Hepatocyte (in vitro differentiated cells): ENCODE measurements around the gene WASL. TPM values are rescaled to one million over a fixed set of nuclear protein-coding genes. Genes with fewer than 3 reads are reported as not detected.

Source experiments
- DNase-seq: peaks from one replicate; pipeline ENCODE4 v3.0.0-alpha.2; 2016; ENCODE audit warnings: low spot score
- H2AFZ ChIP-seq: fragments of 200-600 bp; sonication (generic); 2 replicates; pipeline ENCODE4 v1.6.0; 2016; ENCODE audit warnings: antibody characterized with exemption, mild to moderate bottlenecking
- H3K27ac ChIP-seq: fragments of 200-600 bp; sonication (generic); 2 replicates; pipeline ENCODE4 v1.5.1; 2016; ENCODE audit warnings: mild to moderate bottlenecking
- H3K27me3 ChIP-seq: fragments of 200-600 bp; sonication (generic); 2 replicates; pipeline ENCODE4 v1.6.1; 2016
- H3K36me3 ChIP-seq: fragments of 200-600 bp; sonication (generic); replicated peaks from 2 replicates; pipeline ENCODE4 v1.5.1; 2016; ENCODE audit warnings: low read depth; ENCODE audit not compliant: insufficient read depth
- H3K4me1 ChIP-seq: fragments of 200-600 bp; sonication (generic); 2 replicates; pipeline ENCODE4 v1.5.1; 2016; ENCODE audit warnings: mild to moderate bottlenecking, moderate library complexity; ENCODE audit not compliant: insufficient read depth
- H3K4me2 ChIP-seq: fragments of 200-600 bp; sonication (generic); 2 replicates; pipeline ENCODE4 v1.6.0; 2016
- H3K4me3 ChIP-seq: fragments of 200-600 bp; sonication (generic); 2 replicates; pipeline ENCODE4 v1.5.1; 2016; ENCODE audit warnings: mild to moderate bottlenecking
- H3K79me2 ChIP-seq: fragments of 200-600 bp; sonication (generic); 2 replicates; pipeline ENCODE4 v1.6.0; 2017; ENCODE audit warnings: mild to moderate bottlenecking
- H3K9me2 ChIP-seq: fragments of 200-600 bp; sonication (generic); replicated peaks from 2 replicates; pipeline ENCODE4 v1.6.0; 2017; ENCODE audit warnings: mild to moderate bottlenecking; ENCODE audit not compliant: insufficient read depth
- H3K9me3 ChIP-seq: fragments of 200-600 bp; sonication (generic); 2 replicates; pipeline ENCODE4 v1.5.1; 2016; ENCODE audit warnings: low read depth, mild to moderate bottlenecking
- H4K20me1 ChIP-seq: fragments of 200-600 bp; sonication (generic); 2 replicates; pipeline ENCODE4 v1.6.0; 2016; ENCODE audit warnings: mild to moderate bottlenecking; ENCODE audit not compliant: insufficient read depth, poor library complexity, severe bottlenecking
- CTCF ChIP-seq: fragments of 200-600 bp; sonication (generic); IDR thresholded peaks from 2 replicates; pipeline ENCODE4 v1.5.1; 2016; ENCODE audit warnings: antibody characterized with exemption, mild to moderate bottlenecking; ENCODE audit not compliant: poor library complexity
- EZH2 ChIP-seq: fragments of 200-600 bp; sonication (generic); IDR thresholded peaks from 2 replicates; pipeline ENCODE4 v1.6.1; 2016; ENCODE audit warnings: antibody characterized with exemption, mild to moderate bottlenecking, borderline replicate concordance
- EZH2phosphoT487 ChIP-seq: fragments of 200-600 bp; sonication (generic); IDR thresholded peaks from one replicate; pipeline ENCODE4 v1.6.1; 2018; ENCODE audit warnings: antibody characterized with exemption, mild to moderate bottlenecking, low read depth, moderate library complexity; ENCODE audit not compliant: unreplicated experiment, severe bottlenecking
- WGBS: methylation state at CpG from one replicate; pipeline ENCODE4 v1.1.6; 2016; ENCODE audit warnings: low lambda C conversion rate; ENCODE audit errors: missing lambda C conversion rate; 5-methylcytosine and 5-hydroxymethylcytosine counted together
- polyA plus RNA-seq: library from polyadenylated mRNA; unstranded; fragments of >200 nt; fragmentation: Nextera tagmentation; extraction: Ambion mirVana; gene quantifications from 2 replicates; pipeline ENCODE4 v1.2.1, GENCODE V29; 2016
- total RNA-seq: library from RNA; depleted of rRNA; stranded (reverse); fragments of >200 nt; gene quantifications from 2 replicates; pipeline ENCODE4 v1.2.3, GENCODE V29; 2014

WASL gene
- total and polyA plus RNA-seq, 2 experiments from 2014 or later: 36.8 to 48.9 TPM

DNA sequence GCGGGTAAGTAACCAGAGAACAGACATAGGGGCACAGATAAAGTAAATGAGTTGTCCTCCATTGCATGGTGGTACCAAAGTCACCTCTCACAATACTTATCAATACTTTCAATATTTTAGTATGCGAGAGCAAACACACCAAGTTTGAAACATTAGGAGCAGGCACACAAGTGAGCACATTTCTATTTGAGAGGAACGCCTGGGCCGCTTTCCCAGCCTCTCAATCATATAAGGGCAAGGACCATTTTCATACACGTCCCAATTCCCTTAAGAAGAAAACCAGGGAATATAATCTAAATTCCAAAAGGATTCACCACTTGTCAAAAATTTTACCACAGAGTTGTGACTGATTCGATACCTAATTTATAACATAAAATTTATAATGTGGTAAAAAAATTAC lies 85.6 kb downstream of the WASL start:
- no peaks in the 10 kb centered on the region for H3K79me2 ChIP-seq
- no peaks in the 10 kb centered on the region for H4K20me1 ChIP-seq
- no peaks in the 10 kb centered on the region for H3K27me3 ChIP-seq
- H3K9me2 ChIP-seq: peaks cover 4% of the 10 kb centered on the region
- no peak overlapping the region for H3K27ac ChIP-seq
- H3K4me1 ChIP-seq: peaks cover 9% of the 10 kb centered on the region
- TF ChIP-seq CTCF: no peak
- no peak for TF ChIP-seq EZH2phosphoT487
- no peak for TF ChIP-seq EZH2
- H3K36me3 ChIP-seq: no peaks in the 10 kb centered on the region
- H3K4me3 ChIP-seq: no peak overlapping the region
- no peak overlapping the region for H3K4me2 ChIP-seq
- no peak overlapping the region for H2AFZ ChIP-seq
- DNase-seq: no peak
- no peaks in the 10 kb centered on the region for H3K9me3 ChIP-seq
- 97% methylated on average over 6 of the region's 6 CpGs for WGBS

GRCh38 chr7:123662755-123663154 lies 86.0 kb downstream of the WASL start:
- no peak for DNase-seq
- no peaks in the 10 kb centered on the region for H3K79me2 ChIP-seq
- no peak overlapping the region for H3K27ac ChIP-seq
- no peaks in the 10 kb centered on the region for H3K27me3 ChIP-seq
- H2AFZ ChIP-seq: no peak overlapping the region
- no peak overlapping the region for H3K4me2 ChIP-seq
- WGBS: 69% methylated on average over 2 of the region's 3 CpGs
- no peaks in the 10 kb centered on the region for H3K9me3 ChIP-seq
- H3K4me3 ChIP-seq: no peak overlapping the region
- H3K36me3 ChIP-seq: no peaks in the 10 kb centered on the region
- TF ChIP-seq CTCF (no peak), EZH2 (no peak), EZH2phosphoT487 (no peak)
- peaks cover 9% of the 10 kb centered on the region for H3K4me1 ChIP-seq
- H4K20me1 ChIP-seq: no peaks in the 10 kb centered on the region
- peaks cover 4% of the 10 kb centered on the region for H3K9me2 ChIP-seq

DNA sequence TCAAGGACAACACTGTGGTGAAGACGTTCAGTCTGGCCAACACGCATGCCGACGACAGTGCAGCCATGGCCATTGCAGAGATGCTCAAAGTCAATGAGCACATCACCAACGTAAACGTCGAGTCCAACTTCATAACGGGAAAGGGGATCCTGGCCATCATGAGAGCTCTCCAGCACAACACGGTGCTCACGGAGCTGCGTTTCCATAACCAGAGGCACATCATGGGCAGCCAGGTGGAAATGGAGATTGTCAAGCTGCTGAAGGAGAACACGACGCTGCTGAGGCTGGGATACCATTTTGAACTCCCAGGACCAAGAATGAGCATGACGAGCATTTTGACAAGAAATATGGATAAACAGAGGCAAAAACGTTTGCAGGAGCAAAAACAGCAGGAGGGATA lies 86.5 kb downstream of the WASL start:
- TF ChIP-seq CTCF: no peak
- no peak for TF ChIP-seq EZH2
- TF ChIP-seq EZH2phosphoT487: no peak
- Histone ChIP-seq H3K27ac (no peak overlapping the region), H3K4me2 (no peak overlapping the region), H3K4me1 (peaks cover 9% of the 10 kb centered on the region), H3K9me3 (no peaks in the 10 kb centered on the region), H3K27me3 (no peaks in the 10 kb centered on the region), H3K9me2 (peaks cover 4% of the 10 kb centered on the region), H3K4me3 (no peak overlapping the region), H3K79me2 (no peaks in the 10 kb centered on the region), H4K20me1 (no peaks in the 10 kb centered on the region), H3K36me3 (no peaks in the 10 kb centered on the region), H2AFZ (no peak overlapping the region)
- WGBS: 96% methylated on average over 15 of the region's 15 CpGs
- no peak for DNase-seq

- Histone ChIP-seq H3K79me2 (no peaks in the 10 kb centered on the region), H3K4me3 (no peak overlapping the region), H3K4me1 (peaks cover 9% of the 10 kb centered on the region), H3K27ac (no peak overlapping the region), H2AFZ (no peak overlapping the region), H4K20me1 (no peaks in the 10 kb centered on the region), H3K9me3 (no peaks in the 10 kb centered on the region), H3K27me3 (no peaks in the 10 kb centered on the region), H3K4me2 (no peak overlapping the region), H3K36me3 (no peaks in the 10 kb centered on the region), H3K9me2 (peaks cover 4% of the 10 kb centered on the region)
- DNase-seq: no peak
- WGBS: 100% methylated on average over 1 of the region's 1 CpG
- TF ChIP-seq CTCF (no peak), EZH2phosphoT487 (no peak), EZH2 (no peak)
Measured at GRCh38 chr7:123661765-123662164, 87.0 kb downstream of the WASL start.
